ENCODE measurements around the gene PPP2CA. TPM values are rescaled to one million over a fixed set of nuclear protein-coding genes. Genes with fewer than 3 reads are reported as not detected.
A peak's percentile ranks its signal among the peaks of the same experiment; 100 is the strongest.

Gene PPP2CA
- total RNA-seq, 2 experiments from 2014 or later: 132 to 178 TPM

DNA sequence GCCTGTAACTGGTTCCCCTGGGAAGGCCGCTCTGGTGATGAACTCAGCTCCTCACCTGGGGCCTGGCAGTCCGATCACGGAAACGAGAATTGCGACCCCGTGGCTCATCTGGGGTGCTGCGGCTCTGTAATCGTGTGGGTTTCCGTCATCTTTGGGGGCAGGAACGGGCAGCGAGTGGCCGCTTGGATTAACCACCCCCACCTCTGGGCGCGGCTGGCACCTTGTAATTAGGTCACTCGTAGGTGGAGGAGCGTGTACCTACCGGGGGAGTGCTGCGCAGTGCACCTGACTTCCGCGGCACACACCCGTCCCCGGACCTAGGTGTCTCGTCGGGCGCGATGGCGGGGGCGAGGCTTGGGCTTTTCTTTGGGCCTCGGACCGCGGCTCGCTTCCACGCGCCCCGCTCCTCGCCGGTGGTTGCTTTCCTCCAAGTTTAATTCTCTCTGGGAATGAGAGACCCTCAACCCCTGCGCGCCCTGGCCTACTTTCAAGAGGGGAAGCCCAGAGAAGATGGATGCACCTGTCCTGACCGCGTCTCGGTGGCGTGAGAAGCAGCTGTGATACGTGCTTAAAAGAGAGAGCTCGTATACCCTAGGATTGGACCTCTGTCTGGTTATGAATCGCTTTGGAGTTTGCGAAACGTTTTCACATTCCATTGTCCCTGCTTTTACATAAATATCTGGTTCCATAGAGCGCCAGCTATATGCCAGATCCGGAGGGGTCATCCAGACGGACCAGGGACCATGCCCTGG is 744 bp upstream of the PPP2CA start:
- H3K4me1 ChIP-seq (ENCODE audit: insufficient read depth, low read length, poor library complexity, severe bottlenecking): peaks cover 34% of the 10 kb centered on the region
- POLR2A ChIA-PET: interaction anchor here (0.6 to 7.1 kb wide), 18 partner anchors 10 to 827 kb away, joined by 3 to 69 read pairs (median 6); partner anchors contain the start of genes SKP1 and UBE2B
- peak overlapping the region; percentile 89 for H3K4me2 ChIP-seq (ENCODE audit: low read length)
- TSS peak; percentile 88 for BruUV-seq (replicated peaks)
- TF ChIP-seq EZH2phosphoT487 (IDR thresholded peaks at IDR 0.05; ENCODE audit: borderline replicate concordance, low read depth, low read length): no peak
- TF ChIP-seq, protein P1, sequence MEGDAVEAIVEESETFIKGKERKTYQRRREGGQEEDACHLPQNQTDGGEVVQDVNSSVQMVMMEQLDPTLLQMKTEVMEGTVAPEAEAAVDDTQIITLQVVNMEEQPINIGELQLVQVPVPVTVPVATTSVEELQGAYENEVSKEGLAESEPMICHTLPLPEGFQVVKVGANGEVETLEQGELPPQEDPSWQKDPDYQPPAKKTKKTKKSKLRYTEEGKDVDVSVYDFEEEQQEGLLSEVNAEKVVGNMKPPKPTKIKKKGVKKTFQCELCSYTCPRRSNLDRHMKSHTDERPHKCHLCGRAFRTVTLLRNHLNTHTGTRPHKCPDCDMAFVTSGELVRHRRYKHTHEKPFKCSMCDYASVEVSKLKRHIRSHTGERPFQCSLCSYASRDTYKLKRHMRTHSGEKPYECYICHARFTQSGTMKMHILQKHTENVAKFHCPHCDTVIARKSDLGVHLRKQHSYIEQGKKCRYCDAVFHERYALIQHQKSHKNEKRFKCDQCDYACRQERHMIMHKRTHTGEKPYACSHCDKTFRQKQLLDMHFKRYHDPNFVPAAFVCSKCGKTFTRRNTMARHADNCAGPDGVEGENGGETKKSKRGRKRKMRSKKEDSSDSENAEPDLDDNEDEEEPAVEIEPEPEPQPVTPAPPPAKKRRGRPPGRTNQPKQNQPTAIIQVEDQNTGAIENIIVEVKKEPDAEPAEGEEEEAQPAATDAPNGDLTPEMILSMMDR (conservative IDR thresholded peaks at IDR 0.05; ENCODE audit: low read length): no peak
- H3K9me3 ChIP-seq (ENCODE audit: low read length): no peaks in the 10 kb centered on the region
- no peaks in the 10 kb centered on the region for H3K9me2 ChIP-seq (ENCODE audit: insufficient read depth, low read length)
- intact Hi-C loops (cut with micrococcal nuclease; ENCODE audit: unreplicated experiment): loop anchor here (2.0 to 5.0 kb wide), 3 partner anchors 50 to 511 kb away; partner anchors contain the start of genes CAMLG, SKP1 and UBE2B
- CTCF ChIA-PET (ENCODE audit: unreplicated experiment): no interaction called here
- peak overlapping the region; percentile 88 for H3K27ac ChIP-seq (ENCODE audit: low read depth, low read length, poor library complexity, severe bottlenecking)
- H3K36me3 ChIP-seq (ENCODE audit: insufficient read depth, low read length): peaks cover 37% of the 10 kb centered on the region
- peak overlapping the region; percentile 93 for H3K4me3 ChIP-seq (ENCODE audit: low read depth, low read length, poor library complexity, severe bottlenecking)
- peaks cover 50% of the 10 kb centered on the region for H3K79me2 ChIP-seq (ENCODE audit: insufficient read depth, low read depth, low read length)
- peaks cover 34% of the 10 kb centered on the region for H4K20me1 ChIP-seq (ENCODE audit: insufficient read depth, low read length)
- no peak for DNase-seq (ENCODE audit: low spot score)
- H2AFZ ChIP-seq (ENCODE audit: low read length): peak overlapping the region; percentile 92

DNA sequence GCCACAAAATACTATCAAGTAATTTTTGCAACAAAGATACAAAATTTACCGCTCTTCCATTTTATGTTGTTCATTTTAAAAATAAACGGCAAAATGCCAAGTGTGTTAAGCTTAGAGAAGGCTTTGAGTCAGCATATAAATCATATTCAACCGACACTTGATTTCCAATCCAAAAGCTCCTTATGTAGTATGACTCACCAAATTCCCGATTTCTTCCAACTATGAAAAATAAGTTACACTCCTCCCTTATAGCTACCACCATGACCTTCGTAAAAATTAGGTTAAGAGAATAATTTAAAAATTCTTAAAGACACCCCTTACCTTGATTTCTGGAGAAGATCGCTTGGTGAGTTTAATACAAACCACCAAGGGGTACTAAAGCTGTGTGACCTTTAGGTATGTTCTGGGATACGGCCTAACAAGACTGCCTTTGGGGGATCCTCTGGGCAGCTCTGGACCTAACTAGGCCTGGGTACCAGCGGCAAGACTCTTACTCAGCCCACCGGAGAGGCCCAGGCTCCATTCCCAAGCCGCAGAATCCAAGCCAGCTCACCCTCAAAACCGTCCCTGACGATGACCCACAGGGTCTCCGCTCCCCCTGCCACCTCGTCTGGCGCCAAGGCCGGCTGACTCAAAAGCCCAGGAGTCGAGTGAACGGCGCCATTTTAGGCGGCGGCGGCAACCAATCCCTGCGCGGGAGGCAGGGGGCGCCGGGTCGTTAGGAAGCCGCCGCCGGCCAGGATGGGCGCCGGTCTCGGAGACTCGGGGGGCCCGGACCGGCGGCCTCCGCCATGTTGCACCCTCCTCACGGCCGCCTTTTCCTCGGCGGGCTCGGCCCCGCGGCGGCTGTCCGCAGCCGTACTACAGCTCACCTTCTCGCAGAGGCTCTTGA is 739 bp downstream of the PPP2CA start:
- intact Hi-C loops (cut with micrococcal nuclease; ENCODE audit: unreplicated experiment): loop anchor here (5.0 kb wide), 2 partner anchors 147 to 512 kb away; partner anchors contain the start of genes CAMLG and UBE2B
- no TSS peak for BruUV-seq (replicated peaks)

More for the DNA sequence above, 739 bp downstream of the PPP2CA start:
- H3K4me1 ChIP-seq (ENCODE audit: insufficient read depth, low read length, poor library complexity, severe bottlenecking): peaks cover 42% of the 10 kb centered on the region
- peaks cover 52% of the 10 kb centered on the region for H3K36me3 ChIP-seq (ENCODE audit: insufficient read depth, low read length)
- H3K4me3 ChIP-seq (ENCODE audit: low read depth, low read length, poor library complexity, severe bottlenecking): peak overlapping the region; percentile 93
- H3K9me3 ChIP-seq (ENCODE audit: low read length): no peaks in the 10 kb centered on the region
- no peaks in the 10 kb centered on the region for H3K9me2 ChIP-seq (ENCODE audit: insufficient read depth, low read length)
- DNase-seq (ENCODE audit: low spot score): peak; percentile 80
- TF ChIP-seq, protein P1 (conservative IDR thresholded peaks at IDR 0.05; ENCODE audit: low read length): peak; percentile 28; the same call in 1 of the 2 replicates
- TF ChIP-seq EZH2phosphoT487 (IDR thresholded peaks at IDR 0.05; ENCODE audit: borderline replicate concordance, low read depth, low read length): no peak
- H3K27ac ChIP-seq (ENCODE audit: low read depth, low read length, poor library complexity, severe bottlenecking): peak overlapping the region; percentile 88
- ChIA-PET POLR2A (interaction anchor here (0.5 to 7.1 kb wide), 18 partner anchors 9 to 828 kb away, joined by 3 to 69 read pairs (median 6); partner anchors contain the start of genes SKP1 and UBE2B), CTCF (ENCODE audit: unreplicated experiment) (interaction anchor here (0.6 kb wide), 1 partner anchor 538 kb away, joined by 3 read pairs; no protein-coding TSS in a partner anchor)
- peaks cover 39% of the 10 kb centered on the region for H4K20me1 ChIP-seq (ENCODE audit: insufficient read depth, low read length)
- peaks cover 65% of the 10 kb centered on the region for H3K79me2 ChIP-seq (ENCODE audit: insufficient read depth, low read depth, low read length)
- H2AFZ ChIP-seq (ENCODE audit: low read length): peak overlapping the region; percentile 19; the same call in 1 of the 2 replicates
- H3K4me2 ChIP-seq (ENCODE audit: low read length): peak overlapping the region; percentile 89
